CD4-positive, alpha-beta T cell treated with Interferon alpha-2 for 1 hour (primary cell): ENCODE data around the gene MYADML2.
"Not testable (repeated sequence)": the region's sequence is repeated elsewhere in the genome, so short reads cannot be mapped to it uniquely, and the experiment has no call there.

ENCODE experiments used
- DNase-seq, 2 donors: peaks; one replicate each; pipeline ENCODE4 v3.0.0-alpha.2; 2020 to 2022

Gene MYADML2

GRCh38 chr17:81947189-81947588 is at the start of gene MYADML2:
TSS of gene MYADML2 (minus strand) at chr17:81947233. CDS start at chr17:81941741, 5,492 bp downstream.
- DNase-seq: no peak

GRCh38 chr17:81996232-81996756 is 49.3 kb upstream of the MYADML2 start:
- no peak for DNase-seq

GRCh38 chr17:81995463-81996231 is 48.6 kb upstream of the MYADML2 start:
- DNase-seq: no peak

GRCh38 chr17:81994593-81995462 is 47.8 kb upstream of the MYADML2 start:
- DNase-seq: no peak

- DNase-seq: no peak
Measured at GRCh38 chr17:81993729-81994592, 46.9 kb upstream of the MYADML2 start.

GRCh38 chr17:81992306-81993102 is 45.5 kb upstream of the MYADML2 start:
- DNase-seq: no peak

GRCh38 chr17:81991684-81992305 is 44.8 kb upstream of the MYADML2 start:
- DNase-seq: no peak

GRCh38 chr17:81990836-81991683 is 44.0 kb upstream of the MYADML2 start:
- no peak for DNase-seq

- no peak for DNase-seq
Measured at GRCh38 chr17:81987161-81987770, 40.2 kb upstream of the MYADML2 start.

GRCh38 chr17:81986606-81987005 is 39.6 kb upstream of the MYADML2 start:
- DNase-seq: no peak

- DNase-seq: no peak
Measured at GRCh38 chr17:81984773-81985410, 37.9 kb upstream of the MYADML2 start.

- no peak for DNase-seq
Measured at GRCh38 chr17:81983639-81984373, 36.8 kb upstream of the MYADML2 start.

GRCh38 chr17:81983011-81983638 is 36.1 kb upstream of the MYADML2 start:
- no peak for DNase-seq

GRCh38 chr17:81981511-81981910 is 34.5 kb upstream of the MYADML2 start:
- DNase-seq: not testable (repeated sequence)

- no peak for DNase-seq
Measured at GRCh38 chr17:81980707-81981343, 33.8 kb upstream of the MYADML2 start.

- DNase-seq: no peak
Measured at GRCh38 chr17:81980122-81980521, 33.1 kb upstream of the MYADML2 start.

- no peak for DNase-seq
Measured at GRCh38 chr17:81978524-81979298, 31.7 kb upstream of the MYADML2 start.
